Measurements from ENCODE around the gene KIF26B. TPM values are rescaled to one million over a fixed set of nuclear protein-coding genes. Genes with fewer than 3 reads are reported as not detected.

The KIF26B gene
- total and polyA plus RNA-seq, 2 experiments from 2014 or later, result 0.03 to 0.76 TPM

- TF ChIP-seq EZH2 (IDR thresholded peaks at IDR 0.05; ENCODE audit: low read depth, unreplicated experiment), result no peak
- no peak for ATAC-seq
- Histone ChIP-seq H3K4me1 (ENCODE audit: insufficient read depth) (no peaks in the 10 kb centered on the region), H3K27ac (ENCODE audit: low read depth) (no peak overlapping the region), H3K79me2 (replicated peaks; ENCODE audit: insufficient read depth) (no peaks in the 10 kb centered on the region), H3K4me3 (no peak overlapping the region), H3F3A (replicated peaks; ENCODE audit: low read depth) (no peaks in the 10 kb centered on the region), H3K4me2 (no peak overlapping the region), H3K27me3 (ENCODE audit: insufficient read depth) (no peaks in the 10 kb centered on the region), H2AFZ (no peak overlapping the region), H3K9me2 (ENCODE audit: insufficient read depth) (no peaks in the 10 kb centered on the region), H4K20me1 (replicated peaks; ENCODE audit: insufficient read depth) (no peaks in the 10 kb centered on the region), H3K36me3 (ENCODE audit: insufficient read depth) (no peaks in the 10 kb centered on the region)
- H3K4me3 Mint-ChIP-seq, result no peak overlapping the region
- no peaks in the 10 kb centered on the region for H3K36me3 Mint-ChIP-seq (ENCODE audit: low read depth)
- H3K4me1 Mint-ChIP-seq, result peaks cover 9% of the 10 kb centered on the region; the same call in 2 of the 3 replicates
- no peak overlapping the region for H3K27ac Mint-ChIP-seq
- H3K9me3 Mint-ChIP-seq, result no peaks in the 10 kb centered on the region
- no peak for DNase-seq (ENCODE audit: low spot score)
- no peaks in the 10 kb centered on the region for H3K27me3 Mint-ChIP-seq (ENCODE audit: insufficient read depth, low read depth, poor library complexity)
Measured at GRCh38 chr1:245538671-245539070, 383.9 kb downstream of the KIF26B start.

DNA sequence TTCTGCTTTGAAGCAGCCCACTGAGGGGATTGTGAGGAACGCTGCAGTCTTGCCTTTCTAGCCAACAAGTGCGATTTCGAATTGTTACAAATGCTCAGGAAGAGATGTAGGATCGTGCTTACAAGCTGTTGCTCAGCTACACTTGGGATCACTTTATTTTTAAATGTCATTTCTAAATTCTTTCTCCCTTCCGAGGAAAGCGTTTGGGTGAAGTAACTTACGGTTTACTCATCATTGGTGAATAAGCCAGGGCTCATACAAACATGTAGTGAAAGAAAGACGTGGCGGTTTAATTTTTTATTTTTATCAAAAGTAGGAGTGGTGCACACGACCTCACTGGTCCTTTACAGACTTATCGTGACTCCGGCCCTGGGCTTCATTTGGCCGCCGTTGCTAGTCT, 386.6 kb downstream of the KIF26B start:
- ATAC-seq (no peak), DNase-seq (ENCODE audit: low spot score) (no peak)
- no peak overlapping the region for H3K4me3 ChIP-seq
- H3K36me3 ChIP-seq (ENCODE audit: insufficient read depth), result no peaks in the 10 kb centered on the region
- H3K4me2 ChIP-seq, result no peak overlapping the region
- H2AFZ ChIP-seq, result no peak overlapping the region
- H3K9me2 ChIP-seq (ENCODE audit: insufficient read depth), result no peaks in the 10 kb centered on the region
- no peaks in the 10 kb centered on the region for H3F3A ChIP-seq (replicated peaks; ENCODE audit: low read depth)
- no peaks in the 10 kb centered on the region for H3K36me3 Mint-ChIP-seq (ENCODE audit: low read depth)
- no peak overlapping the region for H3K27ac ChIP-seq (ENCODE audit: low read depth)
- no peak overlapping the region for H3K27ac Mint-ChIP-seq
- no peaks in the 10 kb centered on the region for H3K79me2 ChIP-seq (replicated peaks; ENCODE audit: insufficient read depth)
- no peaks in the 10 kb centered on the region for H4K20me1 ChIP-seq (replicated peaks; ENCODE audit: insufficient read depth)
- H3K4me1 Mint-ChIP-seq, result peaks cover 9% of the 10 kb centered on the region; the same call in 2 of the 3 replicates
- H3K27me3 ChIP-seq (ENCODE audit: insufficient read depth), result no peaks in the 10 kb centered on the region
- H3K4me1 ChIP-seq (ENCODE audit: insufficient read depth), result no peaks in the 10 kb centered on the region
- H3K27me3 Mint-ChIP-seq (ENCODE audit: insufficient read depth, low read depth, poor library complexity), result no peaks in the 10 kb centered on the region
- H3K9me3 Mint-ChIP-seq, result no peaks in the 10 kb centered on the region
- no peak overlapping the region for H3K4me3 Mint-ChIP-seq
- TF ChIP-seq ZNF114 (CRISPR knock-in tag; IDR thresholded peaks at IDR 0.05) (no peak), STAT1 (IDR thresholded peaks at IDR 0.05; ENCODE audit: unreplicated experiment) (no peak), POLR2AphosphoS5 (IDR thresholded peaks at IDR 0.05; ENCODE audit: low read depth) (no peak), ETS1 (IDR thresholded peaks at IDR 0.05) (no peak), ZNF331 (CRISPR knock-in tag; IDR thresholded peaks at IDR 0.05; ENCODE audit: low read depth) (no peak), CREB1 (CRISPR knock-in tag; IDR thresholded peaks at IDR 0.05; ENCODE audit: low read depth) (no peak), EZH2 (IDR thresholded peaks at IDR 0.05; ENCODE audit: low read depth, unreplicated experiment) (no peak), JUNB (IDR thresholded peaks at IDR 0.05; ENCODE audit: unreplicated experiment) (no peak), CTCF (conservative IDR thresholded peaks at IDR 0.05; ENCODE audit: low read depth in 2 of 2) (no peak), NANOG (IDR thresholded peaks at IDR 0.05; ENCODE audit: borderline replicate concordance) (no peak), EZH2phosphoT487 (IDR thresholded peaks at IDR 0.05; ENCODE audit: unreplicated experiment) (no peak)
- TF ChIP-seq, protein P1, sequence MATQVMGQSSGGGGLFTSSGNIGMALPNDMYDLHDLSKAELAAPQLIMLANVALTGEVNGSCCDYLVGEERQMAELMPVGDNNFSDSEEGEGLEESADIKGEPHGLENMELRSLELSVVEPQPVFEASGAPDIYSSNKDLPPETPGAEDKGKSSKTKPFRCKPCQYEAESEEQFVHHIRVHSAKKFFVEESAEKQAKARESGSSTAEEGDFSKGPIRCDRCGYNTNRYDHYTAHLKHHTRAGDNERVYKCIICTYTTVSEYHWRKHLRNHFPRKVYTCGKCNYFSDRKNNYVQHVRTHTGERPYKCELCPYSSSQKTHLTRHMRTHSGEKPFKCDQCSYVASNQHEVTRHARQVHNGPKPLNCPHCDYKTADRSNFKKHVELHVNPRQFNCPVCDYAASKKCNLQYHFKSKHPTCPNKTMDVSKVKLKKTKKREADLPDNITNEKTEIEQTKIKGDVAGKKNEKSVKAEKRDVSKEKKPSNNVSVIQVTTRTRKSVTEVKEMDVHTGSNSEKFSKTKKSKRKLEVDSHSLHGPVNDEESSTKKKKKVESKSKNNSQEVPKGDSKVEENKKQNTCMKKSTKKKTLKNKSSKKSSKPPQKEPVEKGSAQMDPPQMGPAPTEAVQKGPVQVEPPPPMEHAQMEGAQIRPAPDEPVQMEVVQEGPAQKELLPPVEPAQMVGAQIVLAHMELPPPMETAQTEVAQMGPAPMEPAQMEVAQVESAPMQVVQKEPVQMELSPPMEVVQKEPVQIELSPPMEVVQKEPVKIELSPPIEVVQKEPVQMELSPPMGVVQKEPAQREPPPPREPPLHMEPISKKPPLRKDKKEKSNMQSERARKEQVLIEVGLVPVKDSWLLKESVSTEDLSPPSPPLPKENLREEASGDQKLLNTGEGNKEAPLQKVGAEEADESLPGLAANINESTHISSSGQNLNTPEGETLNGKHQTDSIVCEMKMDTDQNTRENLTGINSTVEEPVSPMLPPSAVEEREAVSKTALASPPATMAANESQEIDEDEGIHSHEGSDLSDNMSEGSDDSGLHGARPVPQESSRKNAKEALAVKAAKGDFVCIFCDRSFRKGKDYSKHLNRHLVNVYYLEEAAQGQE (IDR thresholded peaks at IDR 0.05; ENCODE audit: unreplicated experiment), result no peak
